Fibroblast of mammary gland (primary cell): Measurements from ENCODE around the gene SERTAD1.

Experiments used
- DNase-seq: peaks from one replicate; pipeline ENCODE4 v3.0.0-alpha.2; 2010; ENCODE audit warnings: low read depth
- H3K4me3 ChIP-seq: 2 replicates; pipeline ENCODE4 v1.5.1; 2011; ENCODE audit warnings: low read depth, mild to moderate bottlenecking, low read length, moderate library complexity; ENCODE audit not compliant: control insufficient read depth
- CTCF ChIP-seq: conservative IDR thresholded peaks from 2 replicates; pipeline ENCODE4 v1.5.1; 2011; ENCODE audit warnings: low read depth, low read length, inconsistent platforms; ENCODE audit not compliant: control insufficient read depth, insufficient read depth

SERTAD1 gene

GRCh38 chr19:40371802-40372122, 54.0 kb downstream of the SERTAD1 start:
- no peak overlapping the region for H3K4me3 ChIP-seq
- no peak for TF ChIP-seq CTCF
- no peak for DNase-seq
